IMR-90 (cell line): ENCODE results near the gene CCN2.

ENCODE experiments used
- RCOR1 ChIP-seq: IDR thresholded peaks from 2 replicates; pipeline ENCODE4 v1.6.1; 2012; ENCODE audit warnings: mild to moderate bottlenecking, low read length, improper control_type of control experiment; ENCODE audit not compliant: insufficient replicate concordance
- TF ChIP-seq, protein P1 (sequence below): conservative IDR thresholded peaks from 2 replicates; pipeline ENCODE4 v1.5.1; 2012; ENCODE audit warnings: mild to moderate bottlenecking, low read depth, low read length, improper control_type of control experiment
- TF ChIP-seq, protein P2 (sequence below): fragments of 150-350 bp; IDR thresholded peaks from 2 replicates; pipeline ENCODE4 v1.6.1; 2016; ENCODE audit warnings: low read depth, mild to moderate bottlenecking, low read length, moderate library complexity, borderline replicate concordance

DNA sequence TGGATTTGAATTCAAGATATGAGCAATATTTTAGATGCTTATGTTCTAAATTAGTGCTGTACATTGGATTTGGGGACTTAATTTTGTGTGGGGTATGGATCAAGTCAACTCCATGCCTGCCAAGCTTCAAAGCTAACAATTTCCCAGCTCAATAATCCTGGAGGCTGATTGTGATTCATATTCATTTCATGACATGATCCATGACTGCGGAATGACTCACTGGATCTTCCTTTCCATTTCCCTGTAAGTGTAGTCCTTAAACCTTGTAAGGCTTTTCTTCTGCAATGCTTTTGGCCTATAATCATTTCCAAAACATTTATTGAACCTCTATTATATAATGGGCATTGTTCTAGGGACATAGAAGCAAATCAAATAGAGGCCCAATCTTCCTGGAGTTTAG is 44.7 kb upstream of the CCN2 start:
- TF ChIP-seq, protein P1, sequence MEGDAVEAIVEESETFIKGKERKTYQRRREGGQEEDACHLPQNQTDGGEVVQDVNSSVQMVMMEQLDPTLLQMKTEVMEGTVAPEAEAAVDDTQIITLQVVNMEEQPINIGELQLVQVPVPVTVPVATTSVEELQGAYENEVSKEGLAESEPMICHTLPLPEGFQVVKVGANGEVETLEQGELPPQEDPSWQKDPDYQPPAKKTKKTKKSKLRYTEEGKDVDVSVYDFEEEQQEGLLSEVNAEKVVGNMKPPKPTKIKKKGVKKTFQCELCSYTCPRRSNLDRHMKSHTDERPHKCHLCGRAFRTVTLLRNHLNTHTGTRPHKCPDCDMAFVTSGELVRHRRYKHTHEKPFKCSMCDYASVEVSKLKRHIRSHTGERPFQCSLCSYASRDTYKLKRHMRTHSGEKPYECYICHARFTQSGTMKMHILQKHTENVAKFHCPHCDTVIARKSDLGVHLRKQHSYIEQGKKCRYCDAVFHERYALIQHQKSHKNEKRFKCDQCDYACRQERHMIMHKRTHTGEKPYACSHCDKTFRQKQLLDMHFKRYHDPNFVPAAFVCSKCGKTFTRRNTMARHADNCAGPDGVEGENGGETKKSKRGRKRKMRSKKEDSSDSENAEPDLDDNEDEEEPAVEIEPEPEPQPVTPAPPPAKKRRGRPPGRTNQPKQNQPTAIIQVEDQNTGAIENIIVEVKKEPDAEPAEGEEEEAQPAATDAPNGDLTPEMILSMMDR, result no peak
- TF ChIP-seq RCOR1, result no peak
- TF ChIP-seq, protein P2, sequence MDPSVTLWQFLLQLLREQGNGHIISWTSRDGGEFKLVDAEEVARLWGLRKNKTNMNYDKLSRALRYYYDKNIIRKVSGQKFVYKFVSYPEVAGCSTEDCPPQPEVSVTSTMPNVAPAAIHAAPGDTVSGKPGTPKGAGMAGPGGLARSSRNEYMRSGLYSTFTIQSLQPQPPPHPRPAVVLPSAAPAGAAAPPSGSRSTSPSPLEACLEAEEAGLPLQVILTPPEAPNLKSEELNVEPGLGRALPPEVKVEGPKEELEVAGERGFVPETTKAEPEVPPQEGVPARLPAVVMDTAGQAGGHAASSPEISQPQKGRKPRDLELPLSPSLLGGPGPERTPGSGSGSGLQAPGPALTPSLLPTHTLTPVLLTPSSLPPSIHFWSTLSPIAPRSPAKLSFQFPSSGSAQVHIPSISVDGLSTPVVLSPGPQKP, result no peak
